Brain pericyte (primary cell): Measurements from ENCODE around the gene DLGAP1.

ENCODE experiments used
- DNase-seq: peaks from one replicate; pipeline ENCODE4 v3.0.0-alpha.2; 2012; ENCODE audit warnings: low read depth, low spot score

The DLGAP1 gene

GRCh38 chr18:3872641-3873040 lies 582.5 kb downstream of the DLGAP1 start:
- no peak for DNase-seq

DNA sequence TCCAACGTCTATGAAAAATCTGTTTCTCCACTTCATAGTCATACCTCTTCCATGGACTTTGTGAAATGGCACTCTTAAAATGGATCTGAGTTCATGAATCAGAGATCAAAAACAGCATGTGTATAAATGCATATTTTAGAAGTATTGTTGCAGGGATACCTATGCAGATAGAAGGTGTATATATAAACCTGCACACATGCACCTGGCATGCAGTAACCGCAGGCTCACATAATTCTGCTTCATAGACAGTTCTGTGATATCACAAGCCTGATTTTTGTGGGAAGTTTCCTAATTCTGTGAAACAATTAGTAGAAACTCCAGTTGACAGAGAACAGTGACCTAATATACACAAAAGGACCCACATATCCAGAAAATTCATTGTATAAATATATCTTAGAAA lies 583.4 kb downstream of the DLGAP1 start:
- DNase-seq = no peak

- no peak for DNase-seq
Observed at GRCh38 chr18:3870914-3871313, 584.2 kb downstream of the DLGAP1 start.

DNA sequence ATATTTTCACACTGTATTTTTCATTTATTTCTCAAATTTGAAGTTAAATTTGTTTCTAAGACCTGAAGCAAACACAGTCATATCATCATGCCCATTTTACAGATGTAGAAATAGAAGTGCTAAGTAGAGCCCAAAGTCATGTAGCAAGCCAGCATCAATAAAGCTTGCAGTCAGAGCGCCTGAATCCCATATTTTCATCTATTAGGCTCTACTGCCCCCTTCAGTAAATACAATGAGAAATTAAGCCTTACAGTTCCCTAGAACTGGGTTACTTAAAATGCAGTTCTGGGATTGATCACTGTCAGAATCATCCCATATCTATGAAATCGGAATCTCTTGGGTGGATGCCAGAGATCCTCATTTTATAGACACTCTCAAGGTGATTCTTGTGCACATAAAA lies 585.3 kb downstream of the DLGAP1 start:
- no peak for DNase-seq

DNA sequence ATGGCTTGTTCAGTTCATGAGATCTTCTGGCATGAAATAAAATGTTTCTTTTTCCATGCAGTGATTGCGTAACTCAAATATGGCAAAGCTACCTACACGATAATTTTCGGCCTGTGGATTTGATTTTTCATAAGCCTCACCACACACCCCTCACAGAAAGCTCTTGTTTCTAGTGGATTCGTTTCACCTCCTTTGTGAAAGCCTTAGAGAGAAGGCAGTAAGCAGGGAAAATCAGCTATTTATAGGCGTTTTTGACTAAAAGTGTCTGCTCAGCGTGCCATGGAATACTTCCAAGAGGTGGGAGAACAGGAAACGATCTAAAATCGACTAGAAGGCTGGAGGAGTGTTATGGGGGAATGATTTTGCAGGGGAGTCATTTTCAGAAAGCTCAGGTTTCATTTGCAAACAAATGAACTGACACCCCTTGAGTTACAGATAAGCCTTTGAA lies 587.2 kb downstream of the DLGAP1 start:
- no peak for DNase-seq

DNA sequence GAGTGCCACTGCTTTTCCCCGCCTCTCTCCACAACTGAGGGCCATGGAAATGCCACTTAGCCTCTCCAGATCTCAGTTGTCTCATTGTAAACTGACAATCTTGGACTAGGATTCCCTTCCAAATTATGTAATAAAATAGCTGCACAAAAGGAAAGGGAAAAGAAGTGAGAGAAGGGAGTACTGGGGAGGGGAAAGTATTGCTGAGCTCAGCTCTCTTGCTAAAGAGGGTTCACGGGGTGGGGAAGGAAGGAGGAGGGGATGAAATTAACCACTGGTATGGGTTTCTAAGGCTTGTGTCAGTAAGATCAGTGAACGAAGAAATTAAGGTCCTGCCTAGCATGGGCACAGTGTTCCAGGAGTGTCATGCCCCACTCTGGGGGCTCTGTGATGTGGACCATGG lies 587.9 kb downstream of the DLGAP1 start:
- DNase-seq = no peak

DNA sequence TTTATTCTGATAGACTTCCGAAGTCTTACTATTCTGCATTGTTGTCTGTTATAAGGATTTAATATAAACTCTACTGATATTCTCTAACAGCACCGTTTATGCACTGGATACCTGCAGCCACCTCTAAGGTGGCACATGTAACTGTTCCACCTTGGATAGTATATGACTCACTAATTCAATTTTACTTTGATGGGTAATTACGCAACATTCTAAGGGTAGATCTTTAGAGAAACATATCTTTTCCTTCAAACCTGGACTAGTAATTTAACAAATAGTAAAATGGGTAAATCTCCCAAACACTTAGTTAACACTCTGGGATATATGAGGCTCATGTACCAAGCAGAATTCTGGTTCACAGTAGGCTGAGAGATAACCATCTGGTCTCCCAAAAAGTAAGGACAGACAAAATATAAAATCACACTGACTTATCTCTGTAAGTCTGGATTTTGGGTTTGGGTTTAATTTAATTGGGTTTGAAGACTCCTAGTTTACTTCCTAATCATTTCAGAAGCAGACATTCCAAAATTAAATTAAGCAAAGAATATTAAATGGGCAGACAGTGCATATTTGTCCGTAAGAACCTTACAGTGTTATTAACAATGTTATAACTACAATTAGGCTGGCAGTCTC lies 590.3 kb downstream of the DLGAP1 start:
- no peak for DNase-seq

GRCh38 chr18:3863593-3863992 lies 591.5 kb downstream of the DLGAP1 start:
- DNase-seq = no peak

GRCh38 chr18:3863006-3863405 lies 592.1 kb downstream of the DLGAP1 start:
- no peak for DNase-seq

DNA sequence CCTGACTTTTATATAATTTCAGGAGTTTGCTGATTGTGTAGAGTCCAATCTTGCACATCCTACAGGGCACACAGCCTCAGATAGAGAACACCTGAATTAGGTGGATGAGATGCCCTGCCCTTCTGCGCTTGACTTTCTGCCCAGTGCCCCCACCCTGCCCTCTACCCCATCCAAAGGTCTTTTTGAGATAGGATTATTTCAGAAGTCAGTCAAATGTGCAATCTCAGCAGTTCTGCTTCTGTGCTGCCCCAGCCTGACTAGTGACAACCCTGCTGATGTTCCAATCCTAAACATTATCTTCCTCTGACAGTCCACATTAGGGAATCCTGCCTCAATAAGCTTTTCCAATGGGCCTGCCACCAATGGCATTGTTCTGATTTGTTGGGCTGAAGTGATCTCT lies 593.6 kb downstream of the DLGAP1 start:
- DNase-seq = no peak

GRCh38 chr18:3857544-3857943 lies 597.6 kb downstream of the DLGAP1 start:
- no peak for DNase-seq

- DNase-seq = no peak
Observed at GRCh38 chr18:3855966-3856365, 599.1 kb downstream of the DLGAP1 start.

DNA sequence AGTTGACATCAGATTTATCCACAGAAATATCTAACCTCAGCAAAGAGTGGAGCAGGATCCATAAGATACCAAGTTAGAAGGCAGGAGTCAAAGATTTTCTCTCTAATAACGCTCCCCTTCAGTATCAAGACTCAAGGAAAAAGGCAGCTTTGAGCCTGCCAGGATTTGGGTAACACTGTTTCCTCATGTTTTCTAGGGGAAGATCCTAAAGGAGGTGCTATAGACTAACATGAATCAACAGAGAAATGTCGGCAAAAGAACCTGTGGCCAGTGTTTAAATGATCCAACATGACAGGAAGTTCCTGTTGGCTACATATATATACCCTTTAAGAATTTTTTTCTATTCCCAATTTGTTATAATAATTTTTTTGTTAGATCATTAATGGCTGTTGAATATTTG lies 602.8 kb downstream of the DLGAP1 start:
- no peak for DNase-seq

DNA sequence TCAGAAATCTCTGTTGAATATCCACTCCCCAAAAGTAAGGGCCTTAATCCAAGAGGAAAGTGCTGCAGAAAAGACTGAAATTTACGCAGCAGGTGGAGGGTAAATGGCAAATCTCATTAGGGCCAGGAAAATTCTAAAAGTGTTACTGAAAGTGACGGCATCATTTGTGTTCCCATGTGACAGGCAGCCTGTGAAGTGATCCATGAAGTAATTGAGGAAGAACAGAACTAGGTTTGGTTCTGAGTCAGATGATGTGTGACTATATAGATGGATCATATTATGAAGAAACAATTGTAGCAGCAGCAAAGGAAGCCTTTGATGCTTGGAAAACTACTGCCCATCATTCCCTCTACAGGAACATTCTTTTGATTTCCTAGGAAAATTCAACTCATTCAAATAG lies 603.9 kb downstream of the DLGAP1 start:
- DNase-seq = no peak

GRCh38 chr18:3848316-3848715 lies 606.8 kb downstream of the DLGAP1 start:
- DNase-seq = no peak

- no peak for DNase-seq
Observed at GRCh38 chr18:3845161-3845560, 609.9 kb downstream of the DLGAP1 start.

GRCh38 chr18:3842844-3843243 lies 612.3 kb downstream of the DLGAP1 start:
- no peak for DNase-seq

DNA sequence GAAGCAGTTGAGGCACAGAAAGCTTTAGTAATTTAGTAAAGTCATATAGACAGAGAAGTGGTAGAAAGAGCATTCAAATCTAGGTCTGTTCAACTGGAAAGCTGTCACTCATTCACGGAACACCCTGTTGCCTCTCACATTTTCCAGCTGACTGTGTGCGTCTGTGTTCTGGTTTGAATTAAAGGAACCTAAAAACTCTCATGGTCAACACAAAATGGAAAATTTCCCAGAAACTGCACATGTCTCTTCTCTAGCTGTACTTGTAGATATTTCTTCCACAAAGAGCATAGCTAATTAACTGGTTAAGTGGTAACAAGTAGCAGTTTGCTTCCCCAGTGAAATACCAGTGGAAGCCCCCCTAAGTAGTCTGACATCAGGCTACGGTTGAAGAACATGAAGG lies 614.3 kb downstream of the DLGAP1 start:
- no peak for DNase-seq

GRCh38 chr18:3839581-3839981 lies 615.5 kb downstream of the DLGAP1 start:
- DNase-seq = no peak

GRCh38 chr18:3836483-3837335 lies 618.4 kb downstream of the DLGAP1 start:
- no peak for DNase-seq

DNA sequence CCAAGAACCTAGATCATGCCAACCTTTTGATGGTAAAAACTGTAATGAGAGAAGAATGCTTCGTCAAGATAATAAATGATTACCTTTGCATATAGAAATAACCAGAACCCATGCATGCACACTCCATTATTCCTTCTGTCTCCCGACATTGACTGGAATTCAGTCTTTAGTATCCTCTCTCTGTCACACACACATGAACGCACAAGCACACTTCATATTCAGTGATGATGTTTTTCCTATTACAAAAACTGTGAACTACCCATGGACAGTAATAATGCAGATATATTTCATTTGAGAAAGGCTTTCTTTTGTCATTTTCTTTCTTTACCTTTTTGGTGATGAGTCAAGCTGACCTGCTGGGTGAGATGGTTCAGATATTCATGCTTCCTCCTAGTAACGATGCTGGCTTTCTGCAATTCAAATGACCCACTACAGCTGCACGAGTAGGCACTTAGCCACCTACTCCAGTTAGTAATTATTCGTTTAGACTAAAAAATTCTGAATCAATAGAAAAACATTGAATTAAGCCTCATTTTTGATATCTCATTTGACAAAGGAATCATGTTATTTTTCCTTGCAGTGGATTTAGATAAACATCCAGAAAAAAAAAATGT lies 623.0 kb downstream of the DLGAP1 start:
- no peak for DNase-seq

DNA sequence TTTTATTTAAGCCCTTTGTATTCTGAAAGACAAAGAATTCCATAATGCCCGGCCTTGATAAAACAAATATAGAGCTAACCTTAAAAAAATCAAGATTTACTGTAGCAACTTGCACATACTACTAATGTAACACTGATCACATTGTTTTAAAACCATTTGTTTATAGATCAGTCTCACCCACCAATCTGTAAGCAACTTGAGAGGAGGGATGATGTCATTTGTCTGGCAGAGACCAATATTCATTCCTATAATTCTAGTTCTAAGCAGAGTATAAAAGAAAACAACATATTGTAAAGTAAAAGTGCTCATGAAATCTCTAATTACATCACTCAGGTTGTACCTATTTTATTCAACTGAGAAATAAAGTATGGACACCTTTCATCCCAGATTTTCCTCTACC lies 624.5 kb downstream of the DLGAP1 start:
- DNase-seq = no peak
